NCI-H524 (cell line): Measurements from ENCODE around the gene MALT1.

Experiments
- DNase-seq, 2 experiments: peaks; one replicate each; lab custom pipeline; 2025; lab: John Stamatoyannopoulos, UW

MALT1 gene

GRCh38 chr18:58692422-58693185 lies 21.3 kb downstream of the MALT1 start:
- no peak for DNase-seq

- DNase-seq, result no peak
Measured at GRCh38 chr18:58694221-58694620, 23.0 kb downstream of the MALT1 start.

GRCh38 chr18:58694720-58695468 lies 23.6 kb downstream of the MALT1 start:
- no peak for DNase-seq

GRCh38 chr18:58695772-58696171 lies 24.5 kb downstream of the MALT1 start:
- no peak for DNase-seq

- no peak for DNase-seq
Measured at GRCh38 chr18:58697146-58697545, 25.9 kb downstream of the MALT1 start.

GRCh38 chr18:58698701-58699193 lies 27.5 kb downstream of the MALT1 start:
- no peak for DNase-seq

GRCh38 chr18:58699551-58699950 lies 28.3 kb downstream of the MALT1 start:
- peak in 1 of 2 experiments; percentile 6 for DNase-seq

- DNase-seq, result no peak
Measured at GRCh38 chr18:58700209-58700608, 28.9 kb downstream of the MALT1 start.

GRCh38 chr18:58712930-58713329 lies 41.7 kb downstream of the MALT1 start:
- DNase-seq, result no peak

GRCh38 chr18:58714259-58714658 lies 43.0 kb downstream of the MALT1 start:
- DNase-seq, result no peak

GRCh38 chr18:58714821-58715220 lies 43.6 kb downstream of the MALT1 start:
- DNase-seq, result no peak

- DNase-seq, result no peak
Measured at GRCh38 chr18:58715540-58715939, 44.3 kb downstream of the MALT1 start.

- no peak for DNase-seq
Measured at GRCh38 chr18:58716060-58716756, 44.9 kb downstream of the MALT1 start.

GRCh38 chr18:58721566-58722239 lies 50.4 kb downstream of the MALT1 start:
- no peak for DNase-seq

GRCh38 chr18:58723810-58724602 lies 52.7 kb downstream of the MALT1 start:
- peak in 1 of 2 experiments; percentile 49 for DNase-seq

GRCh38 chr18:58726671-58727070 lies 55.4 kb downstream of the MALT1 start:
- DNase-seq, result no peak

- DNase-seq, result no peak
Measured at GRCh38 chr18:58727776-58728500, 56.7 kb downstream of the MALT1 start.

GRCh38 chr18:58728719-58729118 lies 57.5 kb downstream of the MALT1 start:
- no peak for DNase-seq

GRCh38 chr18:58730618-58731017 lies 59.4 kb downstream of the MALT1 start:
- DNase-seq, result no peak

- DNase-seq, result no peak
Measured at GRCh38 chr18:58732471-58732870, 61.2 kb downstream of the MALT1 start.

- no peak for DNase-seq
Measured at GRCh38 chr18:58733866-58734265, 62.6 kb downstream of the MALT1 start.
